ENCODE data around the gene TRIML1.

DNA sequence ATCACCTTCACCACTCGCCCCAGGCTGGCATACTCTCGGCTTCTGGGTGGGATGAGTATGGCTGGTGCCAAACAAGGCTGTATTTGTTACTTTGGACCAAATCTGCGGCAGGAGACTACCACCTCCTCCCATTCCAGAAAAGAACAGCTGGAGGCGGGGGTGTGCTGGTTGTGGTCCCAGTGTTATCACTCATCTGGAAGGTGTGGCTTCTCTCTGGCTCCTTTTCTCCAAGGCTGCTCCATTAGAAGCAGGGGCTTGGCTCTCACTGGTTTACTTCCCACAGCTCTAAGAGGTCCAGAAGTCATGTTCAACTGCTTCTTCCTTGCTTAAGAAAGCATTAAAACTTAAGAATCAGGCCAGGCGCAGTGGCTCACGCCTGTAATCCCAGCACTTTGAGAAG is 27.3 kb upstream of the TRIML1 start:
- TF ChIP-seq CEBPB (IDR thresholded peaks at IDR 0.05; ENCODE audit: low read depth) (no peak), EZH2phosphoT487 (IDR thresholded peaks at IDR 0.05; ENCODE audit: borderline replicate concordance) (no peak), EZH2 (IDR thresholded peaks at IDR 0.05) (no peak), POLR2A (IDR thresholded peaks at IDR 0.05; ENCODE audit: borderline replicate concordance, extremely low read depth, insufficient read depth, insufficient read length) (no peak), POLR2AphosphoS5 (IDR thresholded peaks at IDR 0.05; ENCODE audit: low read depth, low read length) (no peak)
- TF ChIP-seq, protein P1, sequence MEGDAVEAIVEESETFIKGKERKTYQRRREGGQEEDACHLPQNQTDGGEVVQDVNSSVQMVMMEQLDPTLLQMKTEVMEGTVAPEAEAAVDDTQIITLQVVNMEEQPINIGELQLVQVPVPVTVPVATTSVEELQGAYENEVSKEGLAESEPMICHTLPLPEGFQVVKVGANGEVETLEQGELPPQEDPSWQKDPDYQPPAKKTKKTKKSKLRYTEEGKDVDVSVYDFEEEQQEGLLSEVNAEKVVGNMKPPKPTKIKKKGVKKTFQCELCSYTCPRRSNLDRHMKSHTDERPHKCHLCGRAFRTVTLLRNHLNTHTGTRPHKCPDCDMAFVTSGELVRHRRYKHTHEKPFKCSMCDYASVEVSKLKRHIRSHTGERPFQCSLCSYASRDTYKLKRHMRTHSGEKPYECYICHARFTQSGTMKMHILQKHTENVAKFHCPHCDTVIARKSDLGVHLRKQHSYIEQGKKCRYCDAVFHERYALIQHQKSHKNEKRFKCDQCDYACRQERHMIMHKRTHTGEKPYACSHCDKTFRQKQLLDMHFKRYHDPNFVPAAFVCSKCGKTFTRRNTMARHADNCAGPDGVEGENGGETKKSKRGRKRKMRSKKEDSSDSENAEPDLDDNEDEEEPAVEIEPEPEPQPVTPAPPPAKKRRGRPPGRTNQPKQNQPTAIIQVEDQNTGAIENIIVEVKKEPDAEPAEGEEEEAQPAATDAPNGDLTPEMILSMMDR (IDR thresholded peaks at IDR 0.05 in 2 of 3, conservative IDR thresholded peaks at IDR 0.05 in 1 of 3; ENCODE audit: borderline replicate concordance in 1 of 3, insufficient read depth in 1 of 3, low read depth in 2 of 3, low read length in 2 of 3), result no peak

Data from HCT116 (cell line).